NCI-H128 (cell line): ENCODE data around the gene SRCAP.
A peak's percentile ranks its signal among the peaks of the same experiment; 100 is the strongest.
"Not testable (repeated sequence)": the region's sequence is repeated elsewhere in the genome, so short reads cannot be mapped to it uniquely, and the experiment has no call there.

Experiments used
- DNase-seq: peaks from one replicate; lab custom pipeline; 2025; ENCODE audit not compliant: unreplicated experiment; lab: John Stamatoyannopoulos, UW

The SRCAP gene

GRCh38 chr16:30697264-30698138 lies 1.5 kb upstream of the SRCAP start:
- no peak for DNase-seq

GRCh38 chr16:30698139-30698815 lies 694 bp upstream of the SRCAP start:
- DNase-seq: peak; percentile 84

- DNase-seq: no peak
Observed at GRCh38 chr16:30699615-30700099, 686 bp downstream of the SRCAP start.

GRCh38 chr16:30700491-30700890 lies 1.5 kb downstream of the SRCAP start:
- DNase-seq: no peak

- DNase-seq: no peak
Observed at GRCh38 chr16:30700971-30701370, 2.0 kb downstream of the SRCAP start.

GRCh38 chr16:30703071-30703470 lies 4.1 kb downstream of the SRCAP start:
- DNase-seq: not testable (repeated sequence)

GRCh38 chr16:30703971-30704370 lies 5.0 kb downstream of the SRCAP start:
- no peak for DNase-seq

- DNase-seq: no peak
Observed at GRCh38 chr16:30706046-30706445, 7.1 kb downstream of the SRCAP start.

GRCh38 chr16:30710971-30711370 lies 12.0 kb downstream of the SRCAP start:
- DNase-seq: no peak

- DNase-seq: no peak
Observed at GRCh38 chr16:30711712-30712111, 12.7 kb downstream of the SRCAP start.

GRCh38 chr16:30715750-30716445 lies 16.9 kb downstream of the SRCAP start:
- no peak for DNase-seq

GRCh38 chr16:30720086-30720485 lies 21.1 kb downstream of the SRCAP start:
- DNase-seq: no peak

- DNase-seq: no peak
Observed at GRCh38 chr16:30720694-30721093, 21.7 kb downstream of the SRCAP start.

GRCh38 chr16:30721167-30721566 lies 22.2 kb downstream of the SRCAP start:
- DNase-seq: no peak

GRCh38 chr16:30721606-30722005 lies 22.6 kb downstream of the SRCAP start:
- DNase-seq: no peak

GRCh38 chr16:30722443-30722842 lies 23.5 kb downstream of the SRCAP start:
- DNase-seq: no peak

GRCh38 chr16:30722916-30723315 lies 23.9 kb downstream of the SRCAP start:
- no peak for DNase-seq

GRCh38 chr16:30723725-30724355 lies 24.9 kb downstream of the SRCAP start:
- DNase-seq: no peak

- no peak for DNase-seq
Observed at GRCh38 chr16:30724641-30725417, 25.9 kb downstream of the SRCAP start.

- no peak for DNase-seq
Observed at GRCh38 chr16:30725418-30725792, 26.4 kb downstream of the SRCAP start.
